GM19455 (cell line): Measurements from ENCODE around the gene PSTPIP1.
A peak's percentile ranks its signal among the peaks of the same experiment; 100 is the strongest.

Source experiments
- ATAC-seq: cut with Tn5 transposase; IDR thresholded peaks from one replicate; pipeline ENCODE4 v1.9.1; 2021; ENCODE audit not compliant: unreplicated experiment

The PSTPIP1 gene

DNA sequence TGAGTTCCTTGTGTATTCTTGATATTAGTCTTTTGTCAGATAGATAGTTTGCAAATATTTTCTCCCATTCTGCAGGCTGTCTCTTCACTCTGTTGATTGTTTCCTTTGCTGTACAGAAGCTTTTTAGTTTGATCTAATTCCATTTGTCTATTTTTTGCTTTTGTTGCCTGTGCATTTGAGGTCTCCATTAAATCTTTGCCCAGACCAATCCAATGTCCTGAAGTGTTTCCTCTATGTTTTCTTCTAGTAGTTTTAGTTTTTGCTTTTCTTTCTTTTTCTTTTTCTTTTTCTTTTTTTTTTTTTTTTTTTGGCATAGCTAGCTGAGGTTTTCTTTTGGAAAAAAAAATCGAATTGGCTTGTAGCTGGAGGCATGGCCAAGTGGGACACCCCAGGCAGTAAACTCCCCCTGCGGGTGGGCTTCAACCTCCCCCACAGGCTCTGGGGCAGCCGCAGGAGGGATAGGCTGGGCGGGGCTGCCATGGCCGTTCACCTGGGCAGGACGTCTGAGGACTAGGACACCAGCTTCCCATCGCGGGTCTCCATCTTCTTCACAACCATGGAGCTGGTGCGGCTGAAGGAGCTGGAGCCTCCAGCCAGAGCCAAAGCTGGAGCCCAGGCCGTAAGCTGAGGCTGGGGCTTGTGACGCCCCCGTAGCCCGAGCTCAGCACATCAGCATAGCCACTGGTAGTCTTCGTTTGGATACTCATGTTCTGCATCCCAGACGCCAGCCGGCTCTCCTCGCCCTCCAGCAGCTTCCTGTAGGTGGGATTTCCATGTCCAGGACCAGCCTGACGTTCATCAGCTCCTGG is 16.2 kb upstream of the PSTPIP1 start:
- ATAC-seq: no peak

DNA sequence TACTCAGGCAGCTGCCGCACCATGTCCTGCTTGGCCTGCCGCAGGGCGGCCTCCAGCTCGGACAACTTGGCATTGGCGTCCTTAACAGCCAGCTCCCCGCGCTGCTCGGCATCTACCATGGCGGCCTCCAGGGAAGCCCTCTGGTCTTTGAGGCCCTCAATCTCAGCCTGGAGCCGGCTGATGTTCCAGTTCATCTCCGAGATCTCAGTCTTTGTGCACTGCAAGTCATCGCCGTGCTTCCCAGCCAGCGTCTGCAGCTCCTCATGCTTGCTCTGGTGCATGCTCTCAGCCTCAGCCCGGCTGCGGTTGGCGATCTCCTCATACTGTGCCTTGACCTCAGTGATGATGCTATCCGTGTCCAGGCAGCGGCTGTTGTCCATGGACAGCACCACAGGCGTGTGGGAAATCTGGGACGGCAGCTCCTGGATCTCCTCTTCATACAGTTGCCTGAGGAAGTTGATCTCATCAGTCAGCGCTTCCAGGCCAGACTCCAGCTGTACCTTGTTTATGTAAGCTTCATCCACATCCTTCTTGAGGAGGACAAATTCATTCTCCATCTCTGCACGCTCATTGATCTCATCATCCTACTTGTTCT is 15.5 kb upstream of the PSTPIP1 start:
- no peak for ATAC-seq

DNA sequence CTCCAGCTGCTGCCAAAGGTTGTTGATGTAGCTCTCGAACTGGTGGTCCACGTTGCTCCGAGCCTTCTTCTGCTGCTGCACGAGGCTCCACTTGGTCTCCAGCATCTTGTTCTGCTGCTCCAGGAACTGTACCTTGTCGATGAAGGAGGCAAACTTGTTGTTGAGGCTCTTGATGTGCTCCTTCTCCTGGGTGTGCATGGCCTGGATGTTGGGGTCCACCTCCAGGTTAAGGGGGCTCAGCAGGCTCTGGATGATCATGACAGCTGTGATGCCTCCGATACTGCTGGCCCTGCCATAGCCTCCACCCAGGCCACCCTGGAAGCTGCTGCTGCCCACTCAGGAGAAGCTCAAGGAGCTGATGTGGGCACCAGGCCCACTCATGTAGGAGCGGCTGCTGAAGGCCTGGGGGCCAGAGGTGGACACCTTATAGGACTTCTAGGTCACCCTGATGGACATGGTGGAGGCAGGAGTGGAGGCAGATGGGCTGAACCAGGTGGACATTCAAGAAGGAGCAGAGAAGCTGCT is 14.9 kb upstream of the PSTPIP1 start:
- ATAC-seq: no peak

- no peak for ATAC-seq
Observed at GRCh38 chr15:76982356-76982755, 12.6 kb upstream of the PSTPIP1 start.

- ATAC-seq: no peak
Observed at GRCh38 chr15:76982756-76983155, 12.2 kb upstream of the PSTPIP1 start.

DNA sequence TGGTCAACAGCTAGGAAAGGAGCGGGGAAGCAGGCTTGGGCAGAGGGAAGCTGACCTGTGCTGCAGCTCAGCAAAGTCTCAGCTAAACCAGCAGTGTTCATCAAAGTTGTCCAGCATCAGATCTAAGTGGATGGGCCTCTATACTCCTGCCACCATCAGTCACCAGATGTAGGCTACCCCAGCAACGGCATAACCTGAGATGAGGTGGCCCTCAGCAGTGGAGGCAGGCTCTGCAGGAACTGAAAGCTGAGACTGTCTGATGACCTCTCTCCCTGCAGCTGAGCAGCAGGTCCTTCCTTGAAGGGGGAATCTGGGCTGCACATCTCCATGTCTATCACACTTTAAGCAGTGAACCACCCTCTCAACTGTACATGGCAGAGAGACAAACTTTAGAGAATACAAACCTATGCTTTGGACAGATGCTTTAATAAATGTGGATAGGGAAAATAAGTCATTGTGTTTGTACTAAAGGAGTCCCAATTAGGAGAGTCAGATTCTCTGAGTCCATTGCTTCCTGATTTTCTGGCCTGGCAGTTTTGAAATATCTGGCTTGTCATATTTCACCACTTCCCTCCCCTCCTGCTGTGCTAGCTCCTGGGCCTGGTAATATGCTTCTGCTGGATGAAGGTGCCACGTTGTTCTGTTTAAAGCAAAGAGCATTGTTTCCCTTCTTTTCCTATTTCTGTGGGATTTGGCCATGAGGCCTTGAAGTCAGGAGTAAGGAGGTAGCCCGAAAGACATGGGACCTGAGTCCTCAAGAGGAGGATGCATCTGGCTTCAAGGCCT is 11.1 kb upstream of the PSTPIP1 start:
- no peak for ATAC-seq

- ATAC-seq: no peak
Observed at GRCh38 chr15:76986743-76987142, 8.2 kb upstream of the PSTPIP1 start.

- ATAC-seq: no peak
Observed at GRCh38 chr15:76987276-76987675, 7.7 kb upstream of the PSTPIP1 start.

DNA sequence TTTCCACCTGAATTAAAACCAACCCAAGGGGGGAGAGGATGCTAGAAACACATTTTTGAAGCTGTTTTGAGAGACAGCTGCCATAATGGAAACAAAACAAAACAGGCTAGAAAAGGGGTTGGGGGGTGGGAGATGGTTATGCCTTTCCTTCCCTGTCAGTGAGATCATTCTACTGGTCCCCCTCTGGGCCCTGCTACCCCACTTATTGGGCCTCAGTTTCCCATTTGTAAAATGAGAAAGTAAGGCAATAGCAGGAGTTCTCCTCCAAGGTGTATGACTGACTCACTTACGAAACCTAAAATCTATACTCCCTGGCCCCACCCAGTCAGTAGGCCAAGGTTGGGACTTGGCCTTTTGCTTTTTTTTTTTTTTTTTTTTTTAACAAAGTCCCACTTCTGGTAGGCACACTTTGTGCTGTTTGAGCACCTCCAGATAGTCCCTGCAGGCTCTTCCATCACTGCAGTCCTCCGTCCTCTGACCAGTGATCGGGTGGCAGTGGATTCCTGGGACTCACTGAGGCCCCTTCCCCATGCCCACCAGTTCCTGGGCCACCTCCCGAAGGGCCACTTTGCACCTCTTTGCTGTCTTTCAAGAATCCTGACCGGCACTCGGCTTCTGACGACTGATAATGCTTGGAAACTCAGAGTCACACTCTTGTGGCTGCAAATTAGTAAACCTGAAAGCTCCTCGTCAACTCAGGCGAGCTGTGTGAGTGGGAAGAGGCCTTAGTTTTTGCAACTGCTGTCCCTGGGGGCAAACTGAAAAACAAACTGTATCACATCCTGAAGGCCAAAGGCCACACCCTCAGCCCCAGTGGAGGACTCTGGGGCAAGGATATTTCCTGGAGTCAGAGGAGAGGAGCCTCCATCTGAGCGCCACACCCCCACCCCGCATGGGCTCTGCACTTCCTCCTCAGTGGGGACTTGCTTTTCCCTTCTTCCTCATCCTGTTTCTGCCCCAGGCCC is 6.7 kb upstream of the PSTPIP1 start:
- peak; percentile 73 for ATAC-seq

DNA sequence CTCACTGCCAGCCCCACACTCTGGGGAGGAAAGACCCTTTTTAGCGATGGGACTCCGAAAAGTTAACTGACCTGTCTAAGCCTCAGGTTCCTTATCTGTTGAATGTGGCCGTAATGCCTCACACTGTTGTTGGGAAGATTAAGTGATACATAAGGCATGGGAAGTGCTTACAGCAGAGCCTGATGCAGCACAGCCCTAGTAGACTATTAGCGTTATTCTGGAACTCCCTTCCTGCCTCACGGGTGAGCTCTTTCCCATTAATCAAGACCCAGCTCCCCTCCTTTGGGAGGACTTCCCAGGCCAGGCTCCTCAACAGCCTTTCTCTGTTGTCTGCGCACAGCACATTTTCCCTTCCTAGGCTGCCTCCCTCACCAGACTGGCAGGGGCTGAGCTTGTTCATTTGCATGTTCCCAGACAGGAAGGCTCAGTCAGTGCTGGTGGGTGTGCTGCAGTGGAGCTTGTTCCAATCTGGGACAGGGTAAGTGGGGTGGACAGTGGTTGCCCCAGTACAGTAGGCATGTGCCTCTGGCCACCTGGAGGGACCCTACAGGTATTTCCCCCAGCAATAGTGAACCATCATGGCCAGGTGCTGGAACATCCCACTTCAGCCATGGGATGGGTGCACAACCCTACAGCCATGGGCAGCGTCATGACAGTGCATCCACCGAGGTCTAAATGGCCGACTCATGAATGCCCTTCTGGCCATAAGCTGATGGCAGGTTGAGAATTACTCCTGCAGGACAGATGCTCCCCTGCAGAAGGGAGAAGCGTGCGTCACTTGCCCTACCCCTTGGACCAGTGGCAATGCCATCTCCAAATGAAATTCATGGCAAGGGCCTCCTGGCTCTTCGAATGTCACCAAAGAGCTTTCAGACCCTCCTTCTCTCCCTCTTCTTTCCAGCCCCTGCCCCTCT is 5.8 kb upstream of the PSTPIP1 start:
- ATAC-seq: peak; percentile 17

DNA sequence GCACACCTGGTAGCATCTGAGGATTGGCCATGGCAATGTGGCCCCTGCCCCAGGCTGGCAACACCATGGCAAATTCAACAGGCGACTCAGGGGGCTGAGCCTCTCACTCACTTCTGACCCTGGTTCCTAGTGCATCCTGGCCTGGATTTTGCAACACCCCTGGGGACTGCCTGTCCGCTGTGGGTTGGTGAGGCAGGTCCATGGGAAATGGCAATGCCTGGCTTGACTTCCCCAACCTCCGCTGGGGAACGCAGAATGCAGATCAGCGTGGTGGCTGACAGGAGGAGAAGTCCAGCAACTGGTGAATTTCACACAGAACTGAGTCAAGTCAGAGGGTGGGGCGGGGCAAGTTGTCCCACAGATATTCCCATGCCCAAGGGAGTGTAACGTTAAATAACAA is 3.9 kb upstream of the PSTPIP1 start:
- ATAC-seq: no peak

- ATAC-seq: no peak
Observed at GRCh38 chr15:76991741-76992645, 2.9 kb upstream of the PSTPIP1 start.

DNA sequence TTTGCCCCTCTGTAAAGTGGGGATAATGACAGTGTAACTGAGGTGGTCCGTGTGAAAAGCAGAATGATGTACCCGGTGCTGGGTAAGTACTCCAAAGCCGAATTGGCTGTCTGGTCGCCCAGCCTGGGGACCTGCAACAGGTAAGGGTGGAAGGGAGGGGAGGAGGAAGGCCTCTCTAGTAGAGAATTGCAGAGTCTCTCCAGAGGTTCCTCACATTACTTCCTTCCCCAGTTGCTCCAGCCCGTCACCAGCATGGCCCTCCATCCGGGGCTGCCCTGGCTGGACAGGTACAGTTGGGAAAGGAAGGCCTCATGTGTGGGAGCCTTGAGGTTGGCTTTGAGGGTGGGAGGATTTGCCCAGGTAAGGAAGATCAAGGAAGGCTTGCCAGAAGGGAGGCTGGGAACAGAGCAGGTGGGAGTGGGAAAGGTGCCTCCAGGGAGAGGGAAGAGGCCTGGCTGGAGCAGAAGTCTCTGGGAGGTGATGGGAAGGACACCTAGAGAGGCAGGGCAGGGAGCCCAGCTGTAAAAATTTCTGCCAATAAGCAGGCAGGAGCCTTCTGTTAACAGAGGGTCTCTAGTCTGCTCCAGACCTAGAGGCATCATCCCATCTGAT is 1.7 kb upstream of the PSTPIP1 start:
- ATAC-seq: no peak

DNA sequence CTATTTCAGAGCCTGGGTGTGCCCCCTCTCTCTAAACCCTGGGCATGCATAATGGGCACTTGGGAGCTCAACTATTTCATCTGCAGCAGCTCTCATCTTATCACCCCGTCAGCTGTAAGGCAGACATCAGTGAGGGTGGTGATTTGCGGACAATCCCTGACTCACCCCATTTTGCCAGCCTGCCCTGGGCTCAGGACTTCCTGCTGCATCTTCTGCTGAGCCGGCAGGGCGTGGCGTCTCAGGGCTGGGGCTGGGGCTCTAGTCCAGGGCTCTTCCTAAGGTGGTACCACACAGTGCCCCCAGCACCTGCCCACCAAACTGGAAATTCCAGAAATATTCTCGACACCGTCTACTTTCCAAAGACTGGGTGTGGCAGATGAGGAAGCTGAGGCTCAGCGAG is 925 bp upstream of the PSTPIP1 start:
- ATAC-seq: no peak

DNA sequence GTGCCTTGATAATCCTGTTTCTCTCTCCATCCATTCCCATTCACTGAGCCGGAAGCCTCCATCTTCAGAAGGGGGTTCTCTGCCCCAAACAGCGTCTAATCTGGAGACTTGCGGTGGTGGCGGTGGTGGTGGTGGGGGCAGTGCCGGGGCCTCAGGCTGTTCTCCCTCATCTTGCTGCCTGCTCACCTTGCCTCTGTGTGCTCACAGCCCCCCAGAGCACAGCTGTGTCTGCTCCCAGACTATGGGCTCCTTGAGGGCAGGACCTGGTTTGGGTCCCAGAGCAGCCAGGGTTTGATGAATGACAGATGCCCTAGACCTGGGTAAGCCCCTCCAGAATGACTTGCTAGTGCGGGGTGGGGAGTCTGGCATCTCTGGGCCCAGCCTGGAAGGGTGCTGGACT is 430 bp upstream of the PSTPIP1 start:
- ATAC-seq: no peak

- ATAC-seq: no peak
Observed at GRCh38 chr15:76996076-76996525, 1.2 kb downstream of the PSTPIP1 start.

GRCh38 chr15:76996526-76997401 is 1.8 kb downstream of the PSTPIP1 start:
- no peak for ATAC-seq
